ENCODE data around the gene AKT3.

GRCh38 chr1:243568793-243569192 lies 281.2 kb downstream of the AKT3 start:
- no peak for TF ChIP-seq HDAC2 (IDR thresholded peaks at IDR 0.05)
- TF ChIP-seq POLR2A (IDR thresholded peaks at IDR 0.05; ENCODE audit: low read length): no peak
- TF ChIP-seq CTCF (IDR thresholded peaks at IDR 0.05): no peak
- TF ChIP-seq POLR2AphosphoS2 (conservative IDR thresholded peaks at IDR 0.05; ENCODE audit: low read length): no peak
- no peak for TF ChIP-seq MAX (IDR thresholded peaks at IDR 0.05)
- TF ChIP-seq, protein P1, sequence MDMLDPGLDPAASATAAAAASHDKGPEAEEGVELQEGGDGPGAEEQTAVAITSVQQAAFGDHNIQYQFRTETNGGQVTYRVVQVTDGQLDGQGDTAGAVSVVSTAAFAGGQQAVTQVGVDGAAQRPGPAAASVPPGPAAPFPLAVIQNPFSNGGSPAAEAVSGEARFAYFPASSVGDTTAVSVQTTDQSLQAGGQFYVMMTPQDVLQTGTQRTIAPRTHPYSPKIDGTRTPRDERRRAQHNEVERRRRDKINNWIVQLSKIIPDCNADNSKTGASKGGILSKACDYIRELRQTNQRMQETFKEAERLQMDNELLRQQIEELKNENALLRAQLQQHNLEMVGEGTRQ (IDR thresholded peaks at IDR 0.05): no peak
- TF ChIP-seq CEBPB (IDR thresholded peaks at IDR 0.05): no peak
- TF ChIP-seq ESRRA (IDR thresholded peaks at IDR 0.05; ENCODE audit: borderline replicate concordance, low read length): no peak
- TF ChIP-seq EHMT2 (IDR thresholded peaks at IDR 0.05; ENCODE audit: low read depth): no peak
- no peak for TF ChIP-seq ATOH8 (CRISPR knock-in tag; IDR thresholded peaks at IDR 0.05; ENCODE audit: low read depth)
- no peak for TF ChIP-seq EP300 (IDR thresholded peaks at IDR 0.05)

All from A549 (cell line).